Left renal cortex interstitium (tissue), 4 donors: Measurements from ENCODE around the gene MED13. TPM values are rescaled to one million over a fixed set of nuclear protein-coding genes. Genes with fewer than 3 reads are reported as not detected.
A peak's percentile ranks its signal among the peaks of the same experiment; 100 is the strongest.

Experiments used
- DNase-seq, 4 donors: peaks; one replicate each; pipeline ENCODE4 v3.0.0-alpha.2; 2013; ENCODE audit warnings: low read depth in 4 of 4, low spot score in 2 of 4, missing footprints in 1 of 4
- polyA plus RNA-seq, 4 donors: library from polyadenylated mRNA; unstranded; fragments of 120-200 nt; gene quantifications; one replicate each; pipeline ENCODE4 v1.2.1, GENCODE V29; 2013; ENCODE audit not compliant: insufficient read length in 4 of 4

MED13 gene
- 10 to 100 TPM; 40.6 to 49.1 (median 45.8) TPM for polyA plus RNA-seq

- DNase-seq, result peak in 2 of 4 donors; percentile 28 to 40
These were observed at the start of gene MED13 for GRCh38 chr17:62064791-62065563. Gene MED13 (minus strand): TSS chr17:62065278. CDS start chr17:62065205, 73 bp downstream.

- no peak for DNase-seq
These were observed 47.2 kb upstream of the MED13 start for GRCh38 chr17:62112229-62112628.

DNA sequence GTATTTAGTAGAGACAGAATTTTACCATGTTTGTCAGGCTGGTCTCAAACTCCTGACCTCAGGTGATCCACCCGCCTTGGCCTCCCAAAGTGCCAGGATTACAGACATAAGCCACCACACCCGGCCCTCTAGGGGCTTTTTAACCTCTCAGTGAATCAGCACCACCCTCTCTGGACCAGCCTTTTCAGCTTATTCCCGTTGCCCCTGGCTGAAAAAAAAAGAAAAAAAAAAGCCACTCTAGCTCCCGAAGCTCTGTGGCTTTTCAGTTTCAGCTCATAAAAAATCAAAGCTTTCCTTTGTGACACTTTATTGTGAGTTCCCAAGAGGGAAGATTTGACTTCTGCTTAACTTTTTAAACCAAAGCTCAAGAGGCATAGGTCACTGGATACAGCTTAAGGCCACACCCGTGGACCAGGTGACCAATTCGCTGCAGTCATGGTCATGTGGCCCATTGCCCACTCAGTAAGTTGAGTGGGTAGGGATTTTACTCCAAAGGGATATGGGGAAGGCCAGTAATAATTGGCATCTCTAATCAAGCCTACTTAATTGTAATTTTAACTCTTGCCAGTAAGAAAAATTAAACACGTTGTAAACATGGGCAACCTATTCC, 46.6 kb upstream of the MED13 start:
- no peak for DNase-seq

GRCh38 chr17:62110923-62111484, 45.9 kb upstream of the MED13 start:
- no peak for DNase-seq

- no peak for DNase-seq
These were observed 44.8 kb upstream of the MED13 start for GRCh38 chr17:62109924-62110323.

GRCh38 chr17:62109378-62109902, 44.4 kb upstream of the MED13 start:
- DNase-seq, result peak in 1 of 4 donors; percentile 20

DNA sequence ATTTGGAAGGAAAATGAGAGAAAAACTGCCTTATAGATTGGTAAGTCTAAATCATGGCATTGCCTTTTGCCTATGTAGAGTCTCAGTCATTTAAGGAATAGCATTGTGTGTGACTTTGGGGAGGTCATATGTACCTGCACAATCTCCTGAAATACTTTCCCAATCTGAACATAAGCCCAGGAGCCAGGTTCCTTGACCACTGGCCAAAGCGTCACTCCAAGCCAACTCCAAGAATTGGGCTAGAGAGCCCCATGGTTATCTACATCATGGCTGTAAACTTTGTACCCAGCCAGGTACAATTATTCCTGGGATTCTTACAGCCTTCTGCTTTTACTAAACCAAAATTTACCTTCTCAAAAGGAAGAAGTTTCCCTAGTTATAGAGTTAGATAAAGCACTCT, 40.8 kb upstream of the MED13 start:
- DNase-seq, result no peak

GRCh38 chr17:62105357-62105756, 40.3 kb upstream of the MED13 start:
- no peak for DNase-seq

- DNase-seq, result no peak
These were observed 36.4 kb upstream of the MED13 start for GRCh38 chr17:62101515-62101914.

DNA sequence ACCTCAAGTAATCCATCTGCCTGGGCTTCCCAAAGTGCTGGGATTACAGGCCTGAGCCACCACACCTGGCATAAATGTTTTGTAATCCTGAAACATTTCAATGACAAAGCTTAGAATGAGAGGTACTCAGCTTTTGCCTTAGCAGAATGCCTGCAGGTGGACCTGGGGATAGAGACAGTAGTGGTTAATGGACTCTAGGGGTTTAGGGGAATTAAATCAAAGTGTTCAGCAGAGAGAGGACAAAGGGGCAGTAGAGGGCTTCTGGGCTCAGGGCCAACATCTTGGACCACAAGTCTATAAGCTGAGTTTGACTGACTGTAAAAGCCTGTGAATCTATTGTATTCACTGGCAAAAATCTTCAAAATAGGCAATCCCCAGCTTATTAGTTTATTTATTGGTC, 36.0 kb upstream of the MED13 start:
- DNase-seq, result no peak

DNA sequence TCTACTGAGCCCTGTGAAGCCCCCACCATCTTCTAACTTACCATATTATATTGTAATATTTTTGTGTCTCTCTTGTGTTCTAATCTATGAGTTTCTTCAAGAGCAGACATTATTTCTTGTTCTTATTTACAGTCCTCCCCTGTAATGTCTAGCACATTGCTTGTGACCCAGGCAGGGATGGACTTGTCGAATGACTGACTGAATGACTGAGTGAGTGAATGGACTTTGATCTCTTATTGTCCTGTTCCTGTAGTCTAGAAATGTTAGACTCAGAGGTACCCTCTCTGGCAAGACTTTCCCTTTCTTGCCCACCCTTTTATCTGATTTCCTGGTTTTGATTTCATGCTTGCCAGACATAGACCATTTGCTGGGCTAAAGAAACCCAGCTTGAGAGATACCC, 35.0 kb upstream of the MED13 start:
- no peak for DNase-seq

DNA sequence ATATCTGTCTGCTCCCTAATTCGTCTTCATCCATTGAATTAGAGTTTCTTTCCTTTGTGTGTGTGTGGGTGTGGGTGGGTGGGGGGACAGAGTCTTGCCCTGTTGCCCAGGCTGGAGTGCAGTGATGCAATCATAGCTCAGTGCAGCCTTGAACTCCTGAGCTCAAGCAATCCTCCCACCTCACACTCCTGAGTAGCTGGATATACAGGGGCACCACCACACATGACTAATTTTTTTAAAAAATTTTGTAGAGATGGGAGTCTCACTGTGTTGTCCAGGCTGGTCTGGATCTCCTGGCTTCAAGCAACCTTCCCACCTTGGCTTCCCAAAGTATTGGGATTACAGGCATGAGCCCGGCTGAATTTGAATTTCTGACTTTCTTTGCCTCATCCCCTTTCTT, 34.5 kb upstream of the MED13 start:
- DNase-seq, result no peak

DNA sequence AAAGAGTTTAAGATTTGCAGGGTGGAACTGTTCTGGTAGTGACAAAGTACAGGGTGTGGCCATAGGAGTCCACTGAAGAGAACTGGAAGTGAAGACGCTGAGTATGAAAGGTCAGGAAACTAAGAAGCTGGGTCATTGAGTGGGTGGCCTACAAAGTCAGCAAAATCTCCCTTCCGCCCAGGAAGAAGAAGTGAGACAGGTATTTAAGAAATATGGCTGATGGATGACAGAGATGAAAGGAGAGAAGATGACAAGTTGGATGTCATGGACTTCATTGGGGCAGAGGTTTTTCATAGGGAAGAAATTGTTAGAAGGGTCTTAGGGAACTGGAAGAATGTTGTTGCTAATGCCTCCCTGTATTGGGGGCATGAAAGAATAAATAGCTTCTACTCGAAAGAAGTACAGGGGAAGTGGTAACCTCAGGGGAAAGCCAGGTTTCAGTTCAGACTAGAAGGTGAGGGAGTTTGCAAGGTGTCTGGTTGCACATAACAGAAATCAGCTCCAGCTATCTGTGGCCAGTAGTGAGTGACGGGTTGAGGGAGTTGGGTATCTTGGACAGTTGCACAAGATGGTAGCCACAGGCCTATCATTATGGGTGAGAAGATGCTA, 33.6 kb upstream of the MED13 start:
- no peak for DNase-seq

DNA sequence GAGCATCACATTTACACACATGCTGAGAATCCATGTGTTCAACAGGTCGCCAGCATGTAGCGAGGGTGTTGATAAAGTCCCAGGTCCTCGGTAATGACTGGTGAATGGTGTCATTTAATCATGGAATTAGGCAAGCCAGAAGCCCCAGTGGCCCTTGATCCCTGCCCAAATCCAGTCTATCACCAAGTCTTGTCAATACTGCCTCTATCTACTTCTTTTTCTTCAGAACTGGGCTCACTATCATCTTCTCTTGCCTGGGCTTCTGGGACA, 31.3 kb upstream of the MED13 start:
- no peak for DNase-seq

GRCh38 chr17:62094175-62094574, 29.1 kb upstream of the MED13 start:
- DNase-seq, result no peak

DNA sequence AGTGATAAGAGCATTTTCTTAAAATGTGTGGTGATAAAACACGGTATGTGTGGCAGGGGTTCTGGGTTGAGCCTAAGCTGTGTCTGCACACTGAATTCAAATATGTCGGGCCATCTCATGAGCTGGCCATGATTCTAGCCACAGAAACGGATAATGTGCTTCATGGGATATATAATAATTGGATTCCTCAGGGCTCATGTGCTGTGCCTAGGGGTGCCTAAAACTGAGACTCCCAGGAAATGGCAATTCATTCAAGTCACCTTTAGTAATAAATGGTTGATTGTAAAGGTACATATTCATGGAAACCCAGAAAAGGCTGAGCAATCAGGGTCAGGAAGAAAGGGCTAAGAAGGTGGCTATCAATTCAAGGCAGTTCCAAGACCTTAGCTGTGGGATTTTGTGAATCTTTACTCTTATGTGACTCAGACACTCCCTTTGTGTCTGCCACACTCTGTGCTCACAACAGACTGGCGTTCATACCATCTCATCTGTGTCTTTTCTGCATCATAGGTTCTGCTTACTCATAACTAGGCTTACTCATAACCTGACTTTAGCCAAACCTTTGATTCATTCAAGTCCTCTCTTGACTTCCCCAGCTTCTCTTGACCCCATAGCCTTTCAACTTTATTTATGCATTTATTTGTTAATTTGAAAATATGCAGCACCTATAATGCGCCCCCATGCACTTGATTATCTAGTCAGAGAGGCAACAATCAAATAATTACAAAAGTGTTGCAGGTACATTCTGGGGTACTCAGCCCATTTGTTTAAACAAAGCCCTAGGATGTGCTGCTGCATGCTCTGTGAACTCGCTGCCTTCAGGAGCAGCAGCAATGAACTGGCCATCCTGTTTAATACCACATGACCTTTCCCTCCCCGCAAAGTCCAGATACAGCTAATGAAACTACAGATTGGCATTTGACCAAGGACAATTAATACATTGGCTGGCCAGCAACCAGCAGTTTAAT, 28.4 kb upstream of the MED13 start:
- DNase-seq, result no peak

- no peak for DNase-seq
These were observed 27.7 kb upstream of the MED13 start for GRCh38 chr17:62092784-62093183.

- DNase-seq, result no peak
These were observed 26.7 kb upstream of the MED13 start for GRCh38 chr17:62091804-62092203.

- no peak for DNase-seq
These were observed 25.8 kb upstream of the MED13 start for GRCh38 chr17:62090868-62091267.

GRCh38 chr17:62090021-62090824, 25.1 kb upstream of the MED13 start:
- DNase-seq, result no peak
